Measurements from ENCODE around the gene CUZD1. TPM values are rescaled to one million over a fixed set of nuclear protein-coding genes. Genes with fewer than 3 reads are reported as not detected.

CUZD1 gene
- total RNA-seq, 1 experiment from 2014 or later, result 17.2 TPM

DNA sequence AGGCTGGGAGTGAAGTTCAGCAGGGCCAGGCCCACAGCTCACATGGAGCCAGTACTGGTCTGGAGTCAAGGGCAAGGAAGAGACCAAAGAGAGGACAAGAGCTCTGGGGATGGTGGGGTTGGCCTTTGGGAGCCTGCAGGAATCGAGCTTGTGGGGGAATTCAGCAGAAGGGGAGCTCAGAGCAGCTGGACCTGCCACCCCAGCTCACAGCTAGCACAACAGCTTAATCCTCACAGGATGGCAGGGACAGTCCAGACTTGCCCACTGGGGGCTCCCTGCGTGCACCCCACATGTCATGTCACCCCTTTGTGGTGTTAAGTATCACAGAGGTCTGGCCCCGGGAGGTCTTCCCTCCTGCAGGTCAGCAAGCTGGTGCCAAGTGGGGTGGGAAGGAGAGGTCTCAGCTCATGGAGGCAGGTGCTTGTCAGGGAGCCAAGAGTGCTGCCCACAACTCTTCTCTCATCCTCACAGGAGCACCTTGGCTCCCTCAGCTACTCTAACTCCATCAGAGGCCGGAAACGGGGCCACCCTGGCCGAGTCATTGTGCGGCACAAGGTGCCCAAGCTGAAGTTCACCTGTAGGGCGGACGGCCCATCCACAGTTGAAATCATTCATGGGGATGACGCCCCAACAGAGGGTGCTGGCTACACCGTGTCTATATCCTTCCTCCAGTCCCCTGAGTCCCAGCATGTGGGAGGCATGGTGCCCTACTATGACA, 22.5 kb downstream of the CUZD1 start:
- H2BK20ac ChIP-seq (ENCODE audit: low read depth, low read length, poor library complexity, severe bottlenecking), result no peak overlapping the region
- H2BK5ac ChIP-seq (ENCODE audit: insufficient read length, low read length), result no peak overlapping the region
- DNase-seq, result no peak
- no peak overlapping the region for H4K5ac ChIP-seq (ENCODE audit: insufficient read length, low read depth, low read length)
- no peak overlapping the region for H4K8ac ChIP-seq (replicated peaks; ENCODE audit: insufficient read length, low read depth, low read length)
- H3K4me1 Mint-ChIP-seq, result peaks cover 0 to 6% of the 10 kb centered on the region in 2 experiments; a peak in 1 of 4 replicates
- WGBS (ENCODE audit: extremely low coverage, insufficient read length, low lambda C conversion rate), result no CpG with 5 or more reads among the region's 11 CpGs
- H2AFZ ChIP-seq (ENCODE audit: low read length), result no peak overlapping the region
- H2AK5ac ChIP-seq (ENCODE audit: insufficient read length, low read length), result no peak overlapping the region
- no peak overlapping the region for H3K27ac Mint-ChIP-seq
- H3T11ph ChIP-seq (ENCODE audit: low read length), result no peak overlapping the region
- H2BK120ac ChIP-seq (ENCODE audit: low read depth, low read length, poor library complexity, severe bottlenecking), result no peak overlapping the region
- H3K4me3 Mint-ChIP-seq, result no peak overlapping the region
- no peaks in the 10 kb centered on the region for H3K36me3 Mint-ChIP-seq (ENCODE audit: insufficient read depth in 1 of 3, low read depth in 3 of 3)
- no peak overlapping the region for H3K14ac ChIP-seq (ENCODE audit: insufficient read depth, low read length)
- no peaks in the 10 kb centered on the region for H3K9me3 ChIP-seq (ENCODE audit: control insufficient read depth, low read depth, low read length)
- no peaks in the 10 kb centered on the region for H3K27me3 ChIP-seq (ENCODE audit: insufficient read depth, low read length)
- H3K4me1 ChIP-seq (ENCODE audit: insufficient read depth, low read length), result no peaks in the 10 kb centered on the region; the same call in 1 of the 2 replicates
- no peaks in the 10 kb centered on the region for H4K20me1 ChIP-seq (ENCODE audit: control insufficient read depth, insufficient read depth, insufficient read length)
- H3K79me1 ChIP-seq (ENCODE audit: insufficient read depth, low read depth, low read length, poor library complexity, severe bottlenecking), result no peaks in the 10 kb centered on the region
- no peak overlapping the region for H3K4me2 ChIP-seq (ENCODE audit: insufficient read depth, insufficient read length, low read length)
- H3K23ac ChIP-seq (ENCODE audit: insufficient read length, low read depth, low read length), result no peak overlapping the region
- H3K27me3 Mint-ChIP-seq (ENCODE audit: low read depth), result no peaks in the 10 kb centered on the region; the same call in 1 of the 2 replicates
- no peaks in the 10 kb centered on the region for H3K9me3 Mint-ChIP-seq
- no peak overlapping the region for H3K18ac ChIP-seq (ENCODE audit: insufficient read length, low read depth, low read length)
- H3K4ac ChIP-seq (ENCODE audit: low read depth, low read length), result no peak overlapping the region
- no peak overlapping the region for H4K91ac ChIP-seq (ENCODE audit: insufficient read length, low read depth, low read length)
- no peak overlapping the region for H3K56ac ChIP-seq (ENCODE audit: insufficient read length, low read depth, low read length)
- H2BK15ac ChIP-seq (ENCODE audit: low read depth, low read length), result no peak overlapping the region
- H2BK12ac ChIP-seq (ENCODE audit: insufficient read length, low read depth, low read length), result no peak overlapping the region
- H3K79me2 ChIP-seq (ENCODE audit: insufficient read depth, low read length), result no peaks in the 10 kb centered on the region
- TF ChIP-seq, protein P1, sequence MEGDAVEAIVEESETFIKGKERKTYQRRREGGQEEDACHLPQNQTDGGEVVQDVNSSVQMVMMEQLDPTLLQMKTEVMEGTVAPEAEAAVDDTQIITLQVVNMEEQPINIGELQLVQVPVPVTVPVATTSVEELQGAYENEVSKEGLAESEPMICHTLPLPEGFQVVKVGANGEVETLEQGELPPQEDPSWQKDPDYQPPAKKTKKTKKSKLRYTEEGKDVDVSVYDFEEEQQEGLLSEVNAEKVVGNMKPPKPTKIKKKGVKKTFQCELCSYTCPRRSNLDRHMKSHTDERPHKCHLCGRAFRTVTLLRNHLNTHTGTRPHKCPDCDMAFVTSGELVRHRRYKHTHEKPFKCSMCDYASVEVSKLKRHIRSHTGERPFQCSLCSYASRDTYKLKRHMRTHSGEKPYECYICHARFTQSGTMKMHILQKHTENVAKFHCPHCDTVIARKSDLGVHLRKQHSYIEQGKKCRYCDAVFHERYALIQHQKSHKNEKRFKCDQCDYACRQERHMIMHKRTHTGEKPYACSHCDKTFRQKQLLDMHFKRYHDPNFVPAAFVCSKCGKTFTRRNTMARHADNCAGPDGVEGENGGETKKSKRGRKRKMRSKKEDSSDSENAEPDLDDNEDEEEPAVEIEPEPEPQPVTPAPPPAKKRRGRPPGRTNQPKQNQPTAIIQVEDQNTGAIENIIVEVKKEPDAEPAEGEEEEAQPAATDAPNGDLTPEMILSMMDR (conservative IDR thresholded peaks at IDR 0.05), result no peak
- no peaks in the 10 kb centered on the region for H3K23me2 ChIP-seq (ENCODE audit: insufficient read length, low read depth, low read length, poor library complexity, severe bottlenecking)
- H3K9ac ChIP-seq (ENCODE audit: extremely low read depth, insufficient read length, low read length), result no peak overlapping the region
- H3K27ac ChIP-seq (ENCODE audit: insufficient read length, low read depth, low read length), result no peak overlapping the region

Data from H9 (cell line).